ENCODE results near the gene C1orf141.

DNA sequence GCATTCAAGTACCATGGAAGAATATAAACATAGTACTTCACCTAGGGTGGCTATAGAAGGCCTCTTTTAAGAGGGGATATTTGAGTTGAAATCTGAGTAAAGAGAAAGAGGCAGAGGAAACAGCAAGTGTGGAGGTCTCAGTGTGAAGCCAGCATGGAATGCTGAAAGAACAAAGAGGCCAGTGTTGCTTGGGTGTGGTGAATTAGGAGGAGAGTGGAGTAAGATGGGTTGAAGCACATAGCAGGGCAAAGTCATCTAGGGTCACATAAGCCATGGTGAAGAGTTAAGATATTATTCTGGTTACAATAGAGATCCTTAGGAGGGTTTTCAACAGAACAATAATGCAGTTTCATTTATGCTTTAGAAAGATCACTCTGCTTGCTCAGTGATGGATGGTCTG lies 37.5 kb downstream of the C1orf141 start:
- TF ChIP-seq POLR2A (IDR thresholded peaks at IDR 0.05; ENCODE audit: low read depth) (no peak), POLR2AphosphoS5 (IDR thresholded peaks at IDR 0.05) (no peak)
